Testis (tissue), 2 donors: Measurements from ENCODE around the gene PTPRG.

ENCODE experiments used
- POLR2A ChIP-seq: fragments of 450-650 bp; IDR thresholded peaks from one replicate; pipeline ENCODE4 v1.6.1; 2017; ENCODE audit warnings: antibody characterized with exemption, mild to moderate bottlenecking, moderate library complexity
- TF ChIP-seq, protein P1 (sequence below), 3 experiments: fragments of 450-650 bp in 2 of 3; fragments of 200-600 bp in 1 of 3; sonication (generic) in 1 of 3; IDR thresholded peaks; one replicate each; pipeline ENCODE4 v1.5.1; 2016 to 2019; ENCODE audit warnings: antibody characterized with exemption in 3 of 3, mild to moderate bottlenecking in 2 of 3, moderate library complexity in 1 of 3

DNA sequence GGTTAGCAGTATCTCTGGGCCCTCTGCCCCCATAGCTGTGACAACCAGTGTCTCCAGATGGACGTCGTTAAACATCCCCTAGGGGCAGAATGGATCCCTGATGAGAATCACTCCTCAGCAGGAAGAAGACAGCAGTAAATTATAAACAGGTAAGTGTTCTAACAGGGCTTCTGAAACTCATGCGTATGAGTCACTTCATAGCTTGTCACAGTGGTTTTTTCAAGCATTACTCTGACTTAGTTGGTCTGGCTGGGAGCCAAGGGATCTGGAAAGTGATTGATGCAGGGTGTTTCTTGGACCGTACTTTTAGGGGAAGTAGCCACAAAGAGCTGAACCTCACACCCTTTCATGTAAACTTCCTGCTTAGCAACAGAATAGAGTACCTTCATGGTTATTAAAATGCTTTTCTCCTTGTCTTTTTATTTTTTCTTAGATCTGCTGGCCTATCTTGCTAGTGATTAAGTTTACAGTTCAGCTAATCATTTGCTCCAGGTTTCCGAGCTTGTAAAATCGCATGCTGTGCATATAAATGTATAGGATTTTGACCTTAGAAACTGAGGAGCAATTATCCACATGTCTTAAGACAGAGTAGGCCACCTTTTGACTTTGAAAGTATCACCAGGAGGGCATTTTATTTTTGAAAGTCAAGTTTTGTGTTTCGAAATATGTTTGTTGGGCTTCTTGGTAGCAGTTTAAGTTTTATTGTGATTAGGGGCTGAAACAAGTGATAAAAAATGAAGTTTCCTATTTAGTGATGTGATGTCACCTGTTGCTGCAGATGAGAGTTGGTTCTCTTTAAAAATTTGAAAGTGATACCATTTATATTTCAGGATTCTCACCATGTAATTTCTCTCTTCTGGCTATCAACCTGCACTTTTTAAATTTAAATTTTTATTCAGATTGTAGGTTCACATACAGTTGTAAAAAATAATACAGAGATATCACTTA is 333.9 kb downstream of the PTPRG start:
- TF ChIP-seq, protein P1, sequence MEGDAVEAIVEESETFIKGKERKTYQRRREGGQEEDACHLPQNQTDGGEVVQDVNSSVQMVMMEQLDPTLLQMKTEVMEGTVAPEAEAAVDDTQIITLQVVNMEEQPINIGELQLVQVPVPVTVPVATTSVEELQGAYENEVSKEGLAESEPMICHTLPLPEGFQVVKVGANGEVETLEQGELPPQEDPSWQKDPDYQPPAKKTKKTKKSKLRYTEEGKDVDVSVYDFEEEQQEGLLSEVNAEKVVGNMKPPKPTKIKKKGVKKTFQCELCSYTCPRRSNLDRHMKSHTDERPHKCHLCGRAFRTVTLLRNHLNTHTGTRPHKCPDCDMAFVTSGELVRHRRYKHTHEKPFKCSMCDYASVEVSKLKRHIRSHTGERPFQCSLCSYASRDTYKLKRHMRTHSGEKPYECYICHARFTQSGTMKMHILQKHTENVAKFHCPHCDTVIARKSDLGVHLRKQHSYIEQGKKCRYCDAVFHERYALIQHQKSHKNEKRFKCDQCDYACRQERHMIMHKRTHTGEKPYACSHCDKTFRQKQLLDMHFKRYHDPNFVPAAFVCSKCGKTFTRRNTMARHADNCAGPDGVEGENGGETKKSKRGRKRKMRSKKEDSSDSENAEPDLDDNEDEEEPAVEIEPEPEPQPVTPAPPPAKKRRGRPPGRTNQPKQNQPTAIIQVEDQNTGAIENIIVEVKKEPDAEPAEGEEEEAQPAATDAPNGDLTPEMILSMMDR (IDR thresholded peaks at IDR 0.05) = peak in 1 of 3 experiments; percentile 9
- no peak for TF ChIP-seq POLR2A
